Measurements from ENCODE around the gene HSD11B1L.
A peak's percentile ranks its signal among the peaks of the same experiment; 100 is the strongest.

Gene HSD11B1L

GRCh38 chr19:5667751-5668271 is 13.0 kb upstream of the HSD11B1L start:
- no peak for DNase-seq

- no peak for DNase-seq
Measured at GRCh38 chr19:5669212-5669611, 11.6 kb upstream of the HSD11B1L start.

GRCh38 chr19:5671600-5671999 is 9.2 kb upstream of the HSD11B1L start:
- no peak for DNase-seq

- no peak for DNase-seq
Measured at GRCh38 chr19:5672708-5673459, 7.9 kb upstream of the HSD11B1L start.

- DNase-seq: no peak
Measured at GRCh38 chr19:5673752-5674151, 7.1 kb upstream of the HSD11B1L start.

- DNase-seq: no peak
Measured at GRCh38 chr19:5674714-5675113, 6.1 kb upstream of the HSD11B1L start.

GRCh38 chr19:5676105-5676771 is 4.6 kb upstream of the HSD11B1L start:
- DNase-seq: no peak

GRCh38 chr19:5676772-5677105 is 4.1 kb upstream of the HSD11B1L start:
- no peak for DNase-seq

GRCh38 chr19:5677136-5677535 is 3.7 kb upstream of the HSD11B1L start:
- no peak for DNase-seq

- no peak for DNase-seq
Measured at GRCh38 chr19:5677580-5677979, 3.2 kb upstream of the HSD11B1L start.

- DNase-seq: no peak
Measured at GRCh38 chr19:5678071-5678718, 2.6 kb upstream of the HSD11B1L start.

- DNase-seq: no peak
Measured at GRCh38 chr19:5679289-5680083, 1.3 kb upstream of the HSD11B1L start.

- DNase-seq: no peak
Measured at GRCh38 chr19:5680084-5680436, 767 bp upstream of the HSD11B1L start.

- DNase-seq: no peak
Measured at GRCh38 chr19:5681391-5682106, 722 bp downstream of the HSD11B1L start.

GRCh38 chr19:5682107-5682482 is 1.3 kb downstream of the HSD11B1L start:
- DNase-seq: no peak

- no peak for DNase-seq
Measured at GRCh38 chr19:5683177-5683886, 2.5 kb downstream of the HSD11B1L start.

GRCh38 chr19:5684694-5685430 is 4.0 kb downstream of the HSD11B1L start:
- no peak for DNase-seq

- no peak for DNase-seq
Measured at GRCh38 chr19:5686326-5686646, 5.5 kb downstream of the HSD11B1L start.

GRCh38 chr19:5686647-5687359 is 6.0 kb downstream of the HSD11B1L start:
- peak; percentile 73 for DNase-seq

GRCh38 chr19:5687360-5688198 is 6.8 kb downstream of the HSD11B1L start:
- no peak for DNase-seq

Measured in NCI-H1105 treated with DMSO at 0.1 percent for 48 hours (cell line).